Lower leg skin (tissue), 4 donors: Measurements from ENCODE around the gene PRR14. TPM values are rescaled to one million over a fixed set of nuclear protein-coding genes. Genes with fewer than 3 reads are reported as not detected.
A peak's percentile ranks its signal among the peaks of the same experiment; 100 is the strongest.

ENCODE experiments used
- DNase-seq, 2 donors: peaks; one replicate each; pipeline ENCODE4 v3.0.0-alpha.2; 2019; ENCODE audit warnings: low spot score in 2 of 2
- H3K4me3 ChIP-seq: fragments of 200-600 bp; sonication (generic); 2 replicates; pipeline ENCODE4 v1.5.1; 2017; ENCODE audit warnings: mild to moderate bottlenecking, low read depth; ENCODE audit not compliant: poor library complexity, severe bottlenecking
- POLR2A ChIP-seq, 2 donors: fragments of 450-650 bp; IDR thresholded peaks; one replicate each; pipeline ENCODE4 v1.6.1; 2016 to 2017; ENCODE audit warnings: antibody characterized with exemption in 2 of 2, mild to moderate bottlenecking in 1 of 2, moderate library complexity in 1 of 2
- WGBS, 2 donors: methylation state at CpG; one replicate each; pipeline ENCODE4 v1.1.5; 2018; 5-methylcytosine and 5-hydroxymethylcytosine counted together
- intact Hi-C: fragments of 100-400 bp; cut with DNase I; formaldehyde crosslinking; loops from one replicate; pipeline ENCODE4 v1.15.0; 2023; ENCODE audit warnings: low total_unique reads
- total RNA-seq, 4 donors: library from RNA; depleted of rRNA; stranded (reverse); fragments of >200 nt; gene quantifications; one replicate each; pipeline ENCODE4 v1.1.0, GENCODE V29; 2016
- TF ChIP-seq, protein P1 (sequence below), 3 donors: fragments of 450-650 bp; IDR thresholded peaks; one replicate each; pipeline ENCODE4 v1.5.1; 2016; ENCODE audit warnings: antibody characterized with exemption in 3 of 3, mild to moderate bottlenecking in 3 of 3, moderate library complexity in 2 of 3

PRR14 gene
- total RNA-seq, 4 donors from 2014 or later, result 23.8 to 67.5 (median 37.1) TPM

DNA sequence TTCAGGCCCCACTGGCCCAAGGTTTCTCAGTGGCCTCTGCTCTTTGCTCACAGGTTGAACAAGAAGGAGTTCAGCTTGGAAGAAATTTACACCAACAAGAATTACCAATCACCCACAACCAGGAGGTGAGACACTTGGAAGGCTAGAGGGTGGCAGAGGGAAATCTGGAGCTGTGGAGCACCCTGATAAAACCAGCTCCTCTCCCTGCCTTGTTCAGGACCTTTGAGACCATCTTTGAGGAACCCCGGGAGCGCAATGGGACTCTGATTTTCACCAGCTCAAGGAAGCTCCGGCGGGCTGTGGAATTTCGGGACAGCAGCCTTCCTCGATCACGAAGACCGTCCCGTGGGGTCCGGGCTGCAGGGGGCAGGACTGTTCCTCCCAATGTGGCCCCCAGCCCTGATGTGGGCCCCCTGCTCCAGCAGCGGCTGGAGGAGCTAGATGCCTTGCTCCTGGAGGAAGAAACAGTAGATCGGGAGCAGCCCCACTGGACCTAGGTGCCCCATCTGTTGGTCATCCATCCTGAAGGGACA is 5.1 kb downstream of the PRR14 start:
- TF ChIP-seq POLR2A (IDR thresholded peaks at IDR 0.05), result no peak
- TF ChIP-seq, protein P1, sequence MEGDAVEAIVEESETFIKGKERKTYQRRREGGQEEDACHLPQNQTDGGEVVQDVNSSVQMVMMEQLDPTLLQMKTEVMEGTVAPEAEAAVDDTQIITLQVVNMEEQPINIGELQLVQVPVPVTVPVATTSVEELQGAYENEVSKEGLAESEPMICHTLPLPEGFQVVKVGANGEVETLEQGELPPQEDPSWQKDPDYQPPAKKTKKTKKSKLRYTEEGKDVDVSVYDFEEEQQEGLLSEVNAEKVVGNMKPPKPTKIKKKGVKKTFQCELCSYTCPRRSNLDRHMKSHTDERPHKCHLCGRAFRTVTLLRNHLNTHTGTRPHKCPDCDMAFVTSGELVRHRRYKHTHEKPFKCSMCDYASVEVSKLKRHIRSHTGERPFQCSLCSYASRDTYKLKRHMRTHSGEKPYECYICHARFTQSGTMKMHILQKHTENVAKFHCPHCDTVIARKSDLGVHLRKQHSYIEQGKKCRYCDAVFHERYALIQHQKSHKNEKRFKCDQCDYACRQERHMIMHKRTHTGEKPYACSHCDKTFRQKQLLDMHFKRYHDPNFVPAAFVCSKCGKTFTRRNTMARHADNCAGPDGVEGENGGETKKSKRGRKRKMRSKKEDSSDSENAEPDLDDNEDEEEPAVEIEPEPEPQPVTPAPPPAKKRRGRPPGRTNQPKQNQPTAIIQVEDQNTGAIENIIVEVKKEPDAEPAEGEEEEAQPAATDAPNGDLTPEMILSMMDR (IDR thresholded peaks at IDR 0.05), result no peak
- H3K4me3 ChIP-seq, result no peak overlapping the region
- DNase-seq, result no peak
- 91 to 96% methylated on average over 11 to 12 of the region's 12 CpGs for WGBS, 2 donors
- intact Hi-C loops, result no loop called here

DNA sequence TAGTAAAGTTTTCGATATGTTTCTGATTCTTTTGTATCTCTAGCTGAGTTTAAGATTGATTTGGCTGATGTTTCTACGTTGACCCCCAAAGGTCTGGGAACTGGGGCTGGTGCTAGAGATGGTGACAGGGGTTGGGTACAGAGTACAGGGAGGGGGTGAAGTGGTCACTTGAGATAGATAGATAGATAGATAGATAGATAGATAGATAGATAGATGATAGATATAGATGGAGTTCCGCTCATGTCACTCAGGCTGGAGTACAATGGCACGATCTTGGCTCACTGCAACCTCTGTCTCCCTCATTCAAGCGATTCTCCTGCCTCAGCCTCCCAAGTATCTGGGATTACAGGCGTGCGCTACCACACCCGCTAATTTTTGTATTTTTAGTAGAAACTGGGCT is 5.6 kb downstream of the PRR14 start:
- TF ChIP-seq, protein P1 (IDR thresholded peaks at IDR 0.05), result no peak
- no peak for TF ChIP-seq POLR2A (IDR thresholded peaks at IDR 0.05)
- 94% methylated on average over 8 of the region's 8 CpGs for WGBS, 2 donors
- H3K4me3 ChIP-seq, result no peak overlapping the region
- intact Hi-C loops, result no loop called here
- DNase-seq, result no peak

DNA sequence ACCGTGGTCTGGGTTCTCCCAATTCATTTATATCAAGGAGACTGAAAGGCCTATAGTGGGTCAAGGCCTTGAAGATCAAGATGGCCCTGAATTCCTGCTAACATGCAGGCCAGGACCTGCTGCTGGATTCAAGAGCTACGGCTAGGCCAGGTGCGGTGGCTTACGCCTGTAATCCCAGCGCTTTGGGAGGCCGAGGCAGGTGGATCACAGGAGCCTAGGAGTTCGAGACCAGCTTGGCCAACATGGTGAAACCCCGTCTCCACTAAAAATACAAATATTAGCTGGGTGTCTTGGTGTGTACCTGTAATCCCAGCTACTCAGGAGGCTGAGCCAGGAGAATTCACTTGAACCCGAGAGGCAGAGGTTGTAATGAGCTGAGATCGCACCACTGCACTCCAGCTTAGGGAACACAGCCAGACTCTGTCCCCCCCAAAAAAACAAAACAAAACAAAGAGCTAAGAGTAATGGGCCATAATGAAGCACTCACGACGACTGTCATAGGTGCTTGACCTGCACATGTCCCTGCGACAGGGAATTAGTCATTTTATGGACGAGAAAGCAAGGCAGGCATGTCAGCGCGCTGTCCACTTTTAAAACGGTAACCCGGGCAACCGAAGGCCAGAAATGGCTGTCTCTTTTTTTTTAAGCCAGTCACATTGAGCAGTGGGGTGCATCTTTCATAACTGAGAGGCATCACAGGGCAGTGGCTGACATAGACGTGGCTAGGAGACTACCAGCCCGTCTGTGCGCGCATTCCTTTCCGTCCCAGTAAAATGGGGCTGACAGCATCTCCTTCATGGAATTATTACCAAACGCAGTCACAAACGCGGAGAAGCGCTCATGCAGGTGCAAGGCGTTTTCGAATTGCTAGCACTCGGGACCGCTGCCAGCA is 6.5 kb downstream of the PRR14 start:
- TF ChIP-seq, protein P1 (IDR thresholded peaks at IDR 0.05), result no peak
- TF ChIP-seq POLR2A (IDR thresholded peaks at IDR 0.05), result no peak
- DNase-seq, result no peak
- H3K4me3 ChIP-seq, result no peak overlapping the region
- intact Hi-C loops, result no loop called here
- WGBS, 2 donors, result 37 to 41% methylated on average over 24 to 26 of the region's 32 CpGs

DNA sequence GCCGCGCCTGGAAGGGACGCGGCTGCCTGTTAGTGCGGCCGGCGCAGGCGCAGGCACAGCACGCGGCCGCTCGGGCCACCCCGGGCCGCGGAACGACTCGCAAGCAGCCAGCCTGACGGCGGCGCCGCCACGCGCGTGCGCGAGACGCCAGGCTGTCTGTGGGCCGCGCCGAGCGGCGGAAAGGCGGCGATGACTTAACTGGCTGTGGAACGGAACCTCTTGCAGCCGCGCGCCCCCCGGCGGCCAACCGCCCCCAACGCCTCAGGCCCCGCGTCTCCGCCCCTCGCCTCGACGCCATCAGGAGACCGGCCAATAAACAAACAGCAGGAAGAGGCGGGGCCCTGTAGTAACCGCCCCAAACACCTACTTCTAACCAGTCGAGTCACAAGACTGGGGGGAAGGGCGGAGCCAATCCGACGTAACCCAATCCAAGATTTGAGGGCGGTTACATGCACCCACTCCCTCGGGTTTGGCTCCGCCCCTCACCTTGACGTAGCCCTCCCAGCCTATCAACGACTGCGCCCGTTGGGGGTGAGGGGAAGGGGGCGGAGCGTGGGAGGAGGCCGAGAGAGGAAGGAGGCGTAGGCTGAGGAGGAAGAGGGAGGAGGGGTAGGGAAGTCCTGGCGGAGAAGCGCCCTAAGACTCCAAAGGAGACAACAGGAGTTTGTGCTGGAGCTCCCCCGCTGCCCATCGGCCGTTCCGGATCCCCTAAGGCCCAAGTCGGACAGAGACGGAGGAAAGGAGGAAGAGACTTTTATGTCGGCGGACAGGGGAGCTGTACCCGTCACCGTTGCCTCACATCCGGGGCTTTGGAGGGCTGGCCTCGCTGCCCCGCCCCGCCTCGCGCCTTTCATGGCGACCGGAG is 7.3 kb downstream of the PRR14 start, which contains the start of gene FBRS:
TSS of gene FBRS (plus strand) at position 566 of the 865 bp plus-strand sequence. CDS start 1,088 bp downstream, outside the sequence.
- intact Hi-C loops, result no loop called here
- 0 to 1% methylated on average over 37 to 76 of the region's 86 CpGs for WGBS, 2 donors
- peak within 1 kb of the TSS; percentile 92 for H3K4me3 ChIP-seq
- TF ChIP-seq POLR2A (IDR thresholded peaks at IDR 0.05), result peak in 1 of 2 donors; percentile 77
- TF ChIP-seq, protein P1 (IDR thresholded peaks at IDR 0.05), result peak in 1 of 3 donors; percentile 100
- peak; percentile 100 for DNase-seq

DNA sequence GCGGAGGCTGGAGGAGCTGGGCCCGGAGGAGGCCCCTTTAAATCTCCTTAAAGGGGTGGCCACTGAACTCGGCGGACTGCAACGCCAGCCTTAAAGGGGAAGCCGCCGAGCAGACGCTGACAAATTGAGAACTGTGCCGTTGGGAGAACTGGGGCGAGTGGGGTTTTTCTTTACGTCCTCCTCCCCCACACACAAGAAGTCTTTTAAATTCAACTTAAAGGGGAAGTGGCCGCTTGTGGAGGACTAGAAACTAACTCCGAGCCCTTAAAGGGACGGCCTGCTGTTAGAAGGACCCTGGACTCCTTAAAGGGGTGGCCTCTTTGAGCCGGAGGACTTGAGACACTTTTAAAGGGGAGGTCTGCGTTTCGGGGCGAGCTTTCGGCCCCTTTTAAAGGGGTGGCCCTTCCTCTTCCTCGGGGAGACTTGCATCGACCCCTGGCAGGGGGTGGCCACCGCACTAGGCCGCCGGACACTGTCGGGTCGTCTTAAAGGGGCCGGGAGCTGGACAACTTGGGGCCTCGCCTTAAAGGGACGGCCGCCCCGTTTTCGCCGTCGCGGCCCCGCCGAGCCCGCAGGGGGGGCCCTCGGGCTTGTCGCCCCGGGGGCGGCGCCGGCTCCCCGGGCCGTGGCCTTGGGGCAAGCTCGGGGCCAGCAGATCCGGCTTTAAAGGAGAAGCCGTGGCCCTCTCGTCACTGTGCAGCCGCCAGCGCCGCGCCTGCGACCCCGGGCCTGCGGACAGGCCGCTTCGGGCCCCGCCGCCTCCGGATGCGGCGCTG is 8.2 kb downstream of the PRR14 start:
- intact Hi-C loops, result no loop called here
- peak; percentile 94 to 95 for DNase-seq
- WGBS, 2 donors, result 0 to 1% methylated on average over 19 to 27 of the region's 64 CpGs

More for the DNA sequence above, 8.2 kb downstream of the PRR14 start:
- H3K4me3 ChIP-seq, result peak overlapping the region; percentile 92
- TF ChIP-seq, protein P1 (IDR thresholded peaks at IDR 0.05), result no peak
- TF ChIP-seq POLR2A (IDR thresholded peaks at IDR 0.05), result no peak
